ENCODE results near the gene IL2RG. TPM values are rescaled to one million over a fixed set of nuclear protein-coding genes. Genes with fewer than 3 reads are reported as not detected.

The IL2RG gene
- total and polyA plus RNA-seq, 2 experiments from 2014 or later, result 0.53 TPM; not detected in 1

DNA sequence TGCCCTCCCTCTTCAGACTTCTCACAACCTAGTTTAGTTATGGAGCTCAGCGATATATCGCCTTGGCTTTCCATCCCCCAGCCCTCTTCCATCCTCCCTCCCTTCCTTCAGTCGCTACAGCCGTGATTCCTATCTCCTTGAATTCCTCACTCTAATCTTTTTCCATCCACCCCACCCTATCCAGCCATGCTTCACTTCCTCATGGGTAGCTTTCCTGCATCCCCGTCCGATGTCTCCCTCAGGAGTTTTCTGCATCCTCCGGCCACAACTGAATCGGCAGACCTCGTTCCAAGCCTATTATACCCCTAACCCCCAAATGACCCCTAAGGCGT is 43.7 kb downstream of the IL2RG start:
- DNase-seq, result no peak
- WGBS, 2 experiments (ENCODE audit: low coverage in 1 of 2, low lambda C conversion rate in 2 of 2, missing lambda C conversion rate in 2 of 2), result 0 to 1% methylated on average over 2 to 10 of the region's 10 CpGs
- H3K4me1 ChIP-seq (ENCODE audit: insufficient read depth), result no peaks in the 10 kb centered on the region
- no peaks in the 10 kb centered on the region for H3K9me2 ChIP-seq (ENCODE audit: insufficient read depth)
- H3K27me3 ChIP-seq (replicated peaks; ENCODE audit: insufficient read depth), result no peaks in the 10 kb centered on the region
- no peaks in the 10 kb centered on the region for H4K20me1 ChIP-seq (ENCODE audit: insufficient read depth)
- peak overlapping the region; percentile 93 for H3K4me3 ChIP-seq
- peaks cover 50% of the 10 kb centered on the region for H3K79me2 ChIP-seq (ENCODE audit: insufficient read depth)
- H3K4me2 ChIP-seq (ENCODE audit: unreplicated experiment), result peak overlapping the region; percentile 93
- peak overlapping the region; percentile 90 for H3K9ac ChIP-seq
- H3F3A ChIP-seq (ENCODE audit: insufficient read depth), result peaks cover 8% of the 10 kb centered on the region; the same call in 1 of the 2 replicates
- H3K27ac ChIP-seq, result peak overlapping the region; percentile 94
- H3K9me3 ChIP-seq (ENCODE audit: low read depth), result no peaks in the 10 kb centered on the region
- H3K36me3 ChIP-seq (ENCODE audit: low read depth), result no peaks in the 10 kb centered on the region; the same call in 1 of the 2 replicates
- H2AFZ ChIP-seq, result peak overlapping the region; percentile 77
- no peak for TF ChIP-seq EZH2 (IDR thresholded peaks at IDR 0.05; ENCODE audit: insufficient read depth, poor library complexity, severe bottlenecking)
- no peak for TF ChIP-seq EZH2phosphoT487 (IDR thresholded peaks at IDR 0.05; ENCODE audit: insufficient read depth, low read depth)
- in situ Hi-C loops (cut with MboI), result no loop called here

DNA sequence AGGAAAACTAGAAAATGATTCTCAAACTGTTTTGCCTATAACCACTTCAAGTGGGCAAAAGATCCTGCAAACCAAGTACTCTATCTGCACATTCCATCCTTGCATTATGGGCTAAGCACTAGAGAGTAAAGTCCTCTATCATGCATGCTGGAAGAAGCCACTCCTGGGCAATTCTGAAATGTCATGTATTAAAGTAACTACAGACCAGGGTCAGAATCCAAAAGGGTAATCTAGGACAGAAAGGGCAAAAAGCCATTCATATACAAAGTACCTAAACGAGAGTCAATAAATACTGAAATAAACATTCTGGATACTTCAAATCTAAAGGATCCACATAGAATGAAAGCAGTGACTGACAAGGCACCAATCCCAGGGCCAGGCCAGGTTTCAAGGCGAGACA is 44.3 kb downstream of the IL2RG start:
- peak; percentile 6 for DNase-seq
- Histone ChIP-seq H3K9ac (peak overlapping the region; percentile 90), H3K4me2 (ENCODE audit: unreplicated experiment) (peak overlapping the region; percentile 93), H3F3A (ENCODE audit: insufficient read depth) (peaks cover 8% of the 10 kb centered on the region; the same call in 1 of the 2 replicates), H4K20me1 (ENCODE audit: insufficient read depth) (no peaks in the 10 kb centered on the region), H3K27me3 (replicated peaks; ENCODE audit: insufficient read depth) (no peaks in the 10 kb centered on the region), H3K36me3 (ENCODE audit: low read depth) (no peaks in the 10 kb centered on the region; the same call in 1 of the 2 replicates), H3K79me2 (ENCODE audit: insufficient read depth) (peaks cover 52% of the 10 kb centered on the region), H3K9me3 (ENCODE audit: low read depth) (no peaks in the 10 kb centered on the region), H2AFZ (peak overlapping the region; percentile 77; the same call in 1 of the 2 replicates), H3K4me3 (peak overlapping the region; percentile 93), H3K9me2 (ENCODE audit: insufficient read depth) (no peaks in the 10 kb centered on the region), H3K27ac (peak overlapping the region; percentile 94), H3K4me1 (ENCODE audit: insufficient read depth) (no peaks in the 10 kb centered on the region)
- in situ Hi-C loops (cut with MboI), result no loop called here
- WGBS, 2 experiments (ENCODE audit: low coverage in 1 of 2, low lambda C conversion rate in 2 of 2, missing lambda C conversion rate in 2 of 2), result 0% methylated on average over 2 of the region's 2 CpGs
- TF ChIP-seq EZH2phosphoT487 (IDR thresholded peaks at IDR 0.05; ENCODE audit: insufficient read depth, low read depth) (no peak), EZH2 (IDR thresholded peaks at IDR 0.05; ENCODE audit: insufficient read depth, poor library complexity, severe bottlenecking) (no peak)

DNA sequence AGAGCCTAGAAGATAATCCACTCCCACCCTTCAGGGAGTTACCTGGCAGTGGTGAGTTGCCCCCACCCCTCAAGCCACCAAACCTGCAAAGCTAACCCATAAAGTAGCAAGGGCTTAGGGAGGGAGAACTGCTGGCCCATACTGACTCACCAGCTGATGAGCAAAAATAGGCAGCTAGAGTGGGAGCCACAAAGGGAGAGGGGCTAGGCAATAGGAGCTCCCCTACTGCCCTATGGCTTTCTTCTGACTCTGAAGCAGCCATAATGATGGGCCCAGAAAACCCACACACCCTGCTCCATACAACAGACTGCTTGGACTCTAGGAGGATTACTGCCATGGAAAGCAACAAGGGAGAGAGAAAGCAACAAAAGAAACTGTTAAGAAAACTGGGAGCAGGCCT is 51.2 kb downstream of the IL2RG start:
- Histone ChIP-seq H3K27me3 (replicated peaks; ENCODE audit: insufficient read depth) (no peaks in the 10 kb centered on the region), H3K4me1 (ENCODE audit: insufficient read depth) (peaks cover 12% of the 10 kb centered on the region), H3K4me2 (ENCODE audit: unreplicated experiment) (no peak overlapping the region), H3K9me2 (ENCODE audit: insufficient read depth) (no peaks in the 10 kb centered on the region), H2AFZ (no peak overlapping the region), H3K27ac (no peak overlapping the region), H3K9ac (no peak overlapping the region), H4K20me1 (ENCODE audit: insufficient read depth) (no peaks in the 10 kb centered on the region), H3K9me3 (ENCODE audit: low read depth) (no peaks in the 10 kb centered on the region), H3F3A (ENCODE audit: insufficient read depth) (peaks cover 6% of the 10 kb centered on the region; the same call in 1 of the 2 replicates), H3K79me2 (ENCODE audit: insufficient read depth) (peaks cover 32% of the 10 kb centered on the region), H3K36me3 (ENCODE audit: low read depth) (no peaks in the 10 kb centered on the region; the same call in 1 of the 2 replicates), H3K4me3 (no peak overlapping the region)
- no peak for DNase-seq
- no peak for TF ChIP-seq EZH2phosphoT487 (IDR thresholded peaks at IDR 0.05; ENCODE audit: insufficient read depth, low read depth)
- no peak for TF ChIP-seq EZH2 (IDR thresholded peaks at IDR 0.05; ENCODE audit: insufficient read depth, poor library complexity, severe bottlenecking)
- in situ Hi-C loops (cut with MboI), result no loop called here

DNA sequence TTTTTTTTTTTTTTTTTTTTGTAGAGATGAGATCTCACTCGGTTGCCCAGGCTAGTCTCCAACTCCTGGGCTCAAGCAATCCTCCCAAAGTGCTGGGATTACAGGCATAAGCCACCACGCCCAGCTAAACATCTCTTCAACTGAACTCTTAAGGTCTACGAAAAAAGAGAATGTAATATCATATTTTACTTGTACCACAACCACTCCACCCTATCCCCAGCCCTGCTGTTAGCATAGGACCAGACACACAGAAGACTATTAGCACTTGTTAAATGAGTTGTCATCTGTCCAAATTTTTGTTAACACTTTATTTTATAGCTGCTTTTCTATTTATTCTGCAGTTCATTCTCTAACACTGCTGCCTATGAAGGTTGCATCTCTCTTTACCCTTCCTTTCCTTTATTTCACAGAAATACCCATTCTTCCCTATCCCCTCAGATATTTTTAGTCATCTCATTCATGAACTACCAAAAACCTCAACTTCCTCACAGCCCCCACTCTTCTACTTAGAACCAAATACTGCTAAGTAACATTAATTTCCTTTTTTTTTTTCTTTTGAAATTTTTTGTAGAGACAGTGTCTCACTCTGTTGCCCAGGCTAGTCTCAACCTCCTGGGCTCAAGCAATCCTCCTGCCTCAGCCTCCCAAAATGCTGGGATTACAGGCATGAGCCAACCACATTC is 53.4 kb downstream of the IL2RG start:
- Histone ChIP-seq H2AFZ (no peak overlapping the region), H3K9me2 (ENCODE audit: insufficient read depth) (no peaks in the 10 kb centered on the region), H3K4me1 (ENCODE audit: insufficient read depth) (peaks cover 12% of the 10 kb centered on the region), H3K79me2 (ENCODE audit: insufficient read depth) (peaks cover 11% of the 10 kb centered on the region), H3K9me3 (ENCODE audit: low read depth) (no peaks in the 10 kb centered on the region), H3K4me2 (ENCODE audit: unreplicated experiment) (no peak overlapping the region), H3K36me3 (ENCODE audit: low read depth) (no peaks in the 10 kb centered on the region; the same call in 1 of the 2 replicates), H3K4me3 (no peak overlapping the region), H4K20me1 (ENCODE audit: insufficient read depth) (no peaks in the 10 kb centered on the region), H3F3A (ENCODE audit: insufficient read depth) (peaks cover 6% of the 10 kb centered on the region; the same call in 1 of the 2 replicates), H3K27ac (0 out of 2 replicates have a peak overlapping the region, but pooled peaks have one; percentile 84), H3K9ac (no peak overlapping the region), H3K27me3 (replicated peaks; ENCODE audit: insufficient read depth) (no peaks in the 10 kb centered on the region)
- no peak for DNase-seq
- WGBS, 2 experiments (ENCODE audit: low coverage in 1 of 2, low lambda C conversion rate in 2 of 2, missing lambda C conversion rate in 2 of 2), result 71 to 72% methylated on average over 3 of the region's 3 CpGs
- in situ Hi-C loops (cut with MboI), result no loop called here
- TF ChIP-seq EZH2phosphoT487 (IDR thresholded peaks at IDR 0.05; ENCODE audit: insufficient read depth, low read depth) (no peak), EZH2 (IDR thresholded peaks at IDR 0.05; ENCODE audit: insufficient read depth, poor library complexity, severe bottlenecking) (no peak)

Small RNA genes lying within 50 kb of the gene (small RNA-seq; reads per million reads assigned to genes)
- gene CXorf65 (ENCODE audit: low read depth, low replicate concordance), result not detected

Other genes with a start within 250 kb of the IL2RG start
- not detected in 2 replicates for gene TEX11, start 202.9 kb downstream of the IL2RG start, total RNA-seq (2014; rRNA removed; shearing (Covaris generic))
- not detected in 2 replicates for gene TEX11, start 202.9 kb downstream of the IL2RG start, polyA plus RNA-seq (2016; fragmentation: Nextera tagmentation; extraction: Ambion mirVana)
- 0.11 and 0.25 TPM in 2 replicates for gene SLC7A3, start 180.5 kb downstream of the IL2RG start, total RNA-seq (2014; rRNA removed; shearing (Covaris generic))
- gene SLC7A3, start 180.5 kb downstream of the IL2RG start, polyA plus RNA-seq (2016; fragmentation: Nextera tagmentation; extraction: Ambion mirVana), result not detected in 2 replicates
- gene SNX12, start 43.2 kb downstream of the IL2RG start, total RNA-seq (2014; rRNA removed; shearing (Covaris generic)), result 47.0 and 76.1 TPM in 2 replicates
- gene SNX12, start 43.2 kb downstream of the IL2RG start, polyA plus RNA-seq (2016; fragmentation: Nextera tagmentation; extraction: Ambion mirVana), result 7.6 and 10.4 TPM in 2 replicates
- 5.2 and 5.3 TPM in 2 replicates for gene FOXO4, start 15.7 kb downstream of the IL2RG start, total RNA-seq (2014; rRNA removed; shearing (Covaris generic))
- 1.1 TPM in 2 replicates for gene FOXO4, start 15.7 kb downstream of the IL2RG start, polyA plus RNA-seq (2016; fragmentation: Nextera tagmentation; extraction: Ambion mirVana)
- gene CXorf65, start 4.8 kb downstream of the IL2RG start, total RNA-seq (2014; rRNA removed; shearing (Covaris generic)), result not detected in 2 replicates
- not detected in 2 replicates for gene CXorf65, start 4.8 kb downstream of the IL2RG start, polyA plus RNA-seq (2016; fragmentation: Nextera tagmentation; extraction: Ambion mirVana)
- gene MED12, start 7.0 kb upstream of the IL2RG start, total RNA-seq (2014; rRNA removed; shearing (Covaris generic)), result 14.9 and 32.6 TPM in 2 replicates
- gene MED12, start 7.0 kb upstream of the IL2RG start, polyA plus RNA-seq (2016; fragmentation: Nextera tagmentation; extraction: Ambion mirVana), result 9.5 and 10.0 TPM in 2 replicates
- 0.11 and 0.63 TPM in 2 replicates for gene NLGN3, start 33.3 kb upstream of the IL2RG start, total RNA-seq (2014; rRNA removed; shearing (Covaris generic))
- 0.10 and 0.34 TPM in 2 replicates for gene NLGN3, start 33.3 kb upstream of the IL2RG start, polyA plus RNA-seq (2016; fragmentation: Nextera tagmentation; extraction: Ambion mirVana)
- gene GJB1, start 111.6 kb upstream of the IL2RG start, total RNA-seq (2014; rRNA removed; shearing (Covaris generic)), result not detected in 2 replicates
- gene GJB1, start 111.6 kb upstream of the IL2RG start, polyA plus RNA-seq (2016; fragmentation: Nextera tagmentation; extraction: Ambion mirVana), result not detected in 2 replicates
- 14.7 and 14.8 TPM in 2 replicates for gene ZMYM3, start 142.6 kb upstream of the IL2RG start, total RNA-seq (2014; rRNA removed; shearing (Covaris generic))
- gene ZMYM3, start 142.6 kb upstream of the IL2RG start, polyA plus RNA-seq (2016; fragmentation: Nextera tagmentation; extraction: Ambion mirVana), result 7.7 TPM in 2 replicates
- 298 and 310 TPM in 2 replicates for gene NONO, start 172.1 kb upstream of the IL2RG start, total RNA-seq (2014; rRNA removed; shearing (Covaris generic))
- gene NONO, start 172.1 kb upstream of the IL2RG start, polyA plus RNA-seq (2016; fragmentation: Nextera tagmentation; extraction: Ambion mirVana), result 164 and 179 TPM in 2 replicates
- gene ITGB1BP2, start 190.2 kb upstream of the IL2RG start, total RNA-seq (2014; rRNA removed; shearing (Covaris generic)), result 0.22 and 0.25 TPM in 2 replicates
- not detected in 2 replicates for gene ITGB1BP2, start 190.2 kb upstream of the IL2RG start, polyA plus RNA-seq (2016; fragmentation: Nextera tagmentation; extraction: Ambion mirVana)